HL-60 (cell line): ENCODE results near the gene COG1.

ENCODE experiments used
- DNase-seq, 2 experiments: peaks; one replicate each; pipeline ENCODE4 v3.0.0-alpha.2; 2010 to 2020; ENCODE audit warnings: low read depth in 1 of 2, low spot score in 1 of 2
- H3K27ac ChIP-seq: fragments of 250-450 bp; sonication (Bioruptor Pico); replicated peaks from 2 replicates; pipeline ENCODE4 v1.5.1; 2020; ENCODE audit warnings: mild to moderate bottlenecking, moderate library complexity
- H3K27me3 ChIP-seq: fragments of 250-450 bp; sonication (Bioruptor Pico); 2 replicates; pipeline ENCODE4 v1.5.1; 2021; ENCODE audit warnings: mild to moderate bottlenecking, moderate library complexity; ENCODE audit not compliant: insufficient read depth, poor library complexity, severe bottlenecking
- H3K4me3 ChIP-seq: replicated peaks from 2 replicates; pipeline ENCODE4 v1.5.1; 2011; ENCODE audit warnings: mild to moderate bottlenecking, control low read depth, low read length; ENCODE audit not compliant: insufficient read depth
- CTCF ChIP-seq: IDR thresholded peaks from one replicate; pipeline ENCODE4 v1.5.1; 2011; ENCODE audit warnings: low read length, control low read depth, inconsistent platforms; ENCODE audit not compliant: insufficient read depth
- GABPA ChIP-seq: IDR thresholded peaks from 2 replicates; pipeline ENCODE4 v1.6.1; 2012; ENCODE audit warnings: low read depth
- POLR2AphosphoS5 ChIP-seq: IDR thresholded peaks from 2 replicates; pipeline ENCODE4 v1.6.1; 2012; ENCODE audit warnings: low read depth
- REST ChIP-seq: IDR thresholded peaks from 2 replicates; pipeline ENCODE4 v1.6.1; 2012; ENCODE audit warnings: low read depth; ENCODE audit not compliant: insufficient replicate concordance
- SPI1 ChIP-seq: IDR thresholded peaks from 2 replicates; pipeline ENCODE4 v1.6.1; 2012; ENCODE audit warnings: low read depth, mild to moderate bottlenecking, borderline replicate concordance

COG1 gene

GRCh38 chr17:73179387-73179786 lies 13.5 kb upstream of the COG1 start:
- H3K4me3 ChIP-seq, result no peak overlapping the region

GRCh38 chr17:73179878-73180277 lies 13.0 kb upstream of the COG1 start:
- DNase-seq, result no peak
- H3K4me3 ChIP-seq, result no peak overlapping the region
- no peaks in the 10 kb centered on the region for H3K27me3 ChIP-seq
- TF ChIP-seq GABPA (no peak), REST (no peak), SPI1 (no peak), POLR2AphosphoS5 (no peak), CTCF (no peak)
- no peak overlapping the region for H3K27ac ChIP-seq

More at GRCh38 chr17:73179387-73179786, 13.5 kb upstream of the COG1 start:
- TF ChIP-seq GABPA, result no peak
- TF ChIP-seq CTCF, result no peak
- TF ChIP-seq POLR2AphosphoS5, result no peak
- TF ChIP-seq SPI1, result no peak
- TF ChIP-seq REST, result no peak
- no peak overlapping the region for H3K27ac ChIP-seq
- no peaks in the 10 kb centered on the region for H3K27me3 ChIP-seq
- no peak for DNase-seq

GRCh38 chr17:73182616-73183310 lies 10.1 kb upstream of the COG1 start:
- TF ChIP-seq GABPA, result no peak
- no peak for TF ChIP-seq REST
- TF ChIP-seq POLR2AphosphoS5, result no peak
- TF ChIP-seq CTCF, result no peak
- TF ChIP-seq SPI1, result no peak
- H3K27me3 ChIP-seq, result no peaks in the 10 kb centered on the region
- H3K4me3 ChIP-seq, result no peak overlapping the region
- H3K27ac ChIP-seq, result no peak overlapping the region
- no peak for DNase-seq
